HepG2 (cell line): Measurements from ENCODE around the gene IKBKE. TPM values are rescaled to one million over a fixed set of nuclear protein-coding genes. Genes with fewer than 3 reads are reported as not detected.

Source experiments
- ATAC-seq: fragments of 200-7000 bp; cut with Tn5 transposase; 3 replicates; pipeline ENCODE4 v1.9.1; 2020; ENCODE audit warnings: mild to moderate bottlenecking, moderate library complexity
- BruUV-seq: library from RNA; stranded (reverse); fragments of 400-500 nt; replicated peaks from 2 replicates; lab custom pipeline; 2021; lab: Mats Ljungman, UMichigan
- CTCF ChIA-PET: fragments of 300-600 bp; formaldehyde crosslinking; extraction: SDS; loops from one replicate; lab custom pipeline; 2021; ENCODE audit warnings: low total read pairs, inconsistent platforms, low intra/inter-chr PET ratio; lab: Yijun Ruan, JAX
- POLR2A ChIA-PET: fragments of 350-600 bp; sonication (Branson Sonifier 250); formaldehyde crosslinking; loops from one replicate; lab custom pipeline; 2020; ENCODE audit warnings: antibody characterized with exemption, inconsistent platforms; lab: Yijun Ruan, JAX
- DNase-seq: peaks from one replicate; pipeline ENCODE4 v3.0.0-alpha.2; 2015; ENCODE audit warnings: low spot score
- FAIRE-seq: peaks from 3 replicates; lab custom pipeline; 2011; peaks lifted over from hg19 to GRCh38; lab: Jason Lieb, UNC
- H2AFZ ChIP-seq: one replicate; pipeline ENCODE4 v1.6.1; 2011; ENCODE audit warnings: low read length, inconsistent platforms
- H3K27ac ChIP-seq: fragments of 300-600 bp; 3 replicates; pipeline ENCODE4 v1.8.0; 2011; ENCODE audit warnings: mixed run types, mild to moderate bottlenecking, mixed read lengths, low read length, inconsistent platforms; ENCODE audit not compliant: insufficient read depth; ENCODE audit errors: extremely low read length
- H3K27me3 ChIP-seq, 2 experiments: fragments of 200-600 bp in 1 of 2; 2 replicates in 1 of 2; 3 replicates in 1 of 2; pipeline versions ENCODE4 v1.6.0 to v1.8.0; 2011; ENCODE audit warnings: low read length in 2 of 2, mild to moderate bottlenecking in 2 of 2, moderate library complexity in 2 of 2, inconsistent platforms in 1 of 2; ENCODE audit not compliant: insufficient read depth in 2 of 2, control insufficient read depth in 1 of 2
- H3K36me3 ChIP-seq, 2 experiments: fragments of 200-600 bp in 1 of 2; replicated peaks in 1 of 2; 2 replicates in 1 of 2; 3 replicates in 1 of 2; pipeline versions ENCODE4 v1.5.1 to v1.8.0; 2011; ENCODE audit warnings: low read length in 2 of 2, inconsistent platforms in 1 of 2; ENCODE audit not compliant: insufficient read depth in 2 of 2, control insufficient read depth in 1 of 2
- H3K4me1 ChIP-seq: 2 replicates; pipeline ENCODE4 v1.5.1; 2012; ENCODE audit warnings: low read length, inconsistent platforms; ENCODE audit not compliant: insufficient read depth
- H3K4me2 ChIP-seq: 2 replicates; pipeline ENCODE4 v1.6.0; 2011; ENCODE audit warnings: low read depth, low read length, inconsistent platforms
- H3K4me3 ChIP-seq, 3 experiments: fragments of 200-600 bp in 1 of 3; sonication (generic), shearing (Covaris generic) in 1 of 3; replicated peaks in 1 of 3; 2 replicates each; pipeline ENCODE4 v1.5.1; 2011 to 2016; ENCODE audit warnings: low read length in 3 of 3, inconsistent platforms in 2 of 3, low read depth in 2 of 3, mild to moderate bottlenecking in 2 of 3, control low read depth in 1 of 3, mixed read lengths in 1 of 3; ENCODE audit not compliant: insufficient read depth in 1 of 3
- H3K79me2 ChIP-seq: one replicate; pipeline ENCODE4 v1.6.1; 2011; ENCODE audit warnings: low read length, inconsistent platforms; ENCODE audit not compliant: insufficient read depth
- H3K9ac ChIP-seq: 2 replicates; pipeline ENCODE4 v1.6.0; 2011; ENCODE audit warnings: mild to moderate bottlenecking, low read depth, low read length, inconsistent platforms; ENCODE audit not compliant: insufficient read depth
- H3K9me3 ChIP-seq: 2 replicates; pipeline ENCODE4 v1.5.1; 2012; ENCODE audit warnings: mild to moderate bottlenecking, low read length
- H4K20me1 ChIP-seq: 2 replicates; pipeline ENCODE4 v1.6.0; 2011; ENCODE audit warnings: inconsistent platforms, mild to moderate bottlenecking, low read length, moderate library complexity; ENCODE audit not compliant: insufficient read depth
- ATM ChIP-seq: fragments of 450-650 bp; IDR thresholded peaks from 2 replicates; pipeline ENCODE4 v1.7.1; 2017; ENCODE audit warnings: mild to moderate bottlenecking, borderline replicate concordance
- CBX2 ChIP-seq, 2 experiments: fragments of 200-600 bp in 1 of 2; sonication (generic); formaldehyde crosslinking in 1 of 2; IDR thresholded peaks; 2 replicates each; pipeline versions ENCODE4 v1.7.0 to v1.8.1; 2018 to 2022; ENCODE audit warnings: low read depth in 2 of 2, low read length in 1 of 2, mild to moderate bottlenecking in 1 of 2, missing genetic modification reagents in 1 of 2
- ESRRA ChIP-seq: sonication (generic); formaldehyde crosslinking; IDR thresholded peaks from 2 replicates; pipeline ENCODE4 v1.5.1; 2020; ENCODE audit warnings: mild to moderate bottlenecking, low read depth, missing genetic modification reagents
- EZH2 ChIP-seq: conservative IDR thresholded peaks from 2 replicates; pipeline ENCODE4 v1.6.1; 2012; ENCODE audit warnings: mild to moderate bottlenecking, low read depth, low read length, moderate library complexity
- KDM4B ChIP-seq: sonication (generic); formaldehyde crosslinking; IDR thresholded peaks from 2 replicates; pipeline ENCODE4 v1.4.0; 2020; ENCODE audit warnings: missing genetic modification reagents
- KDM5B ChIP-seq: sonication (generic); formaldehyde crosslinking; IDR thresholded peaks from 2 replicates; pipeline ENCODE4 v1.4.0; 2020; ENCODE audit warnings: missing genetic modification reagents, mild to moderate bottlenecking, borderline replicate concordance
- NKX3-1 ChIP-seq: sonication (generic); formaldehyde crosslinking; IDR thresholded peaks from 2 replicates; pipeline ENCODE4 v1.5.0; 2020; ENCODE audit warnings: missing genetic modification reagents
- SAP130 ChIP-seq: IDR thresholded peaks from 2 replicates; pipeline ENCODE4 v1.6.1; 2016; ENCODE audit warnings: low read depth
- TARDBP ChIP-seq: sonication (generic); formaldehyde crosslinking; IDR thresholded peaks from 2 replicates; pipeline ENCODE4 v1.8.0; 2022; ENCODE audit warnings: mild to moderate bottlenecking, missing genetic modification reagents
- ZBTB3 ChIP-seq: sonication (generic); formaldehyde crosslinking; IDR thresholded peaks from 2 replicates; pipeline ENCODE4 v1.4.0; 2020; ENCODE audit warnings: low read depth, mild to moderate bottlenecking, moderate library complexity, missing genetic modification reagents, borderline replicate concordance
- ZNF317 ChIP-seq: sonication (generic); formaldehyde crosslinking; IDR thresholded peaks from 2 replicates; pipeline ENCODE4 v1.5.0; 2020; ENCODE audit warnings: mild to moderate bottlenecking, missing genetic modification reagents
- ZNF318 ChIP-seq: sonication (generic); formaldehyde crosslinking; IDR thresholded peaks from 2 replicates; pipeline ENCODE4 v1.4.0; 2020; ENCODE audit warnings: mild to moderate bottlenecking, missing genetic modification reagents
- ZNF350 ChIP-seq: sonication (generic); formaldehyde crosslinking; IDR thresholded peaks from 2 replicates; pipeline ENCODE4 v1.4.0; 2020; ENCODE audit warnings: mild to moderate bottlenecking, low read depth, missing genetic modification reagents, borderline replicate concordance
- ZNF710 ChIP-seq: sonication (generic); formaldehyde crosslinking; IDR thresholded peaks from 2 replicates; pipeline ENCODE4 v1.5.0; 2020; ENCODE audit warnings: mild to moderate bottlenecking, missing genetic modification reagents, borderline replicate concordance
- ZNF772 ChIP-seq: sonication (generic); formaldehyde crosslinking; IDR thresholded peaks from 2 replicates; pipeline ENCODE4 v1.5.0; 2020; ENCODE audit warnings: mild to moderate bottlenecking, missing genetic modification reagents
- WGBS: methylation state at CpG from one replicate; pipeline ENCODE4 v1.1.6; 2017; ENCODE audit warnings: low lambda C conversion rate; 5-methylcytosine and 5-hydroxymethylcytosine counted together
- in situ Hi-C: cut with HindIII; loops from 2 replicates; pipeline ENCODE4 v1.10.0; 2017; ENCODE audit warnings: low pct_unique_long_range_greater_than_20kb; ENCODE audit not compliant: extremely low pct_ligation_motif_present
- intact Hi-C: fragments of 100-400 bp; cut with micrococcal nuclease; formaldehyde crosslinking; loops from one replicate; pipeline ENCODE4 v1.10.0; 2022; ENCODE audit not compliant: unreplicated experiment
- polyA plus RNA-seq, 8 experiments: library from polyadenylated mRNA; depleted of rRNA in 3 of 8; stranded (reverse) in 7 of 8; unstranded in 1 of 8; fragments of >200 nt; fragmentation: Illumina TruSeq in 4 of 8; extraction: Trizol in 4 of 8; gene quantifications; 2 replicates each; pipeline versions ENCODE4 v1.2.1 to v1.2.3, GENCODE V29; 2011 to 2016; ENCODE audit warnings: low read depth in 4 of 8, missing spikeins in 1 of 8, mixed read lengths in 1 of 8; ENCODE audit not compliant: insufficient read depth in 1 of 8
- total RNA-seq, 5 experiments: library from RNA; depleted of rRNA; stranded (reverse); fragments of >200 nt; fragmentation: Illumina TruSeq; extraction: Trizol; gene quantifications; 2 replicates each; pipeline ENCODE4 v1.2.3, GENCODE V29; 2016; ENCODE audit warnings: low read depth in 1 of 5

Gene IKBKE
- total and polyA plus RNA-seq, 2 of the 13 experiments (the other 11 are each of a cell fraction or from before 2014, with no cell fraction given) = 4.5 to 5.8 TPM

GRCh38 chr1:206448471-206448870 lies 21.8 kb upstream of the IKBKE start:
- H3K4me2 ChIP-seq = no peak overlapping the region
- DNase-seq (no peak), ATAC-seq (no peak), FAIRE-seq (no peak)
- H4K20me1 ChIP-seq = no peaks in the 10 kb centered on the region
- H3K9me3 ChIP-seq = no peaks in the 10 kb centered on the region
- CTCF ChIA-PET = no interaction called here
- H3K27me3 ChIP-seq = no peaks in the 10 kb centered on the region
- no peak overlapping the region for H3K9ac ChIP-seq
- POLR2A ChIA-PET = no interaction called here
- intact Hi-C loops = no loop called here
- in situ Hi-C loops = no loop called here
- H3K27ac ChIP-seq = no peak overlapping the region
- peaks cover 17% of the 10 kb centered on the region for H3K4me1 ChIP-seq
- H3K4me3 ChIP-seq = no peak overlapping the region
- 89% methylated on average over 4 of the region's 4 CpGs for WGBS
- H3K79me2 ChIP-seq = no peaks in the 10 kb centered on the region
- H2AFZ ChIP-seq = no peak overlapping the region
- BruUV-seq = no TSS peak
- H3K36me3 ChIP-seq = peaks cover 15 to 71% of the 10 kb centered on the region in 2 experiments; a peak in 4 of 5 replicates
- no peak for TF ChIP-seq ZNF772 (CRISPR knock-in tag)
- no peak for TF ChIP-seq ZBTB3 (CRISPR knock-in tag)
- TF ChIP-seq SAP130 = no peak
- no peak for TF ChIP-seq NKX3-1 (CRISPR knock-in tag)
- no peak for TF ChIP-seq ZNF317 (CRISPR knock-in tag)
- no peak for TF ChIP-seq KDM4B (CRISPR knock-in tag)
- TF ChIP-seq EZH2 = no peak
- no peak for TF ChIP-seq KDM5B (CRISPR knock-in tag)
- no peak for TF ChIP-seq CBX2 (IDR thresholded peaks at IDR 0.05; ENCODE audit: low read depth, low read length)
- TF ChIP-seq CBX2 (CRISPR knock-in tag; IDR thresholded peaks at IDR 0.05; ENCODE audit: low read depth) = no peak
- TF ChIP-seq ESRRA (CRISPR knock-in tag) = no peak
- TF ChIP-seq TARDBP (CRISPR knock-in tag) = no peak
- no peak for TF ChIP-seq ATM
- TF ChIP-seq ZNF350 = no peak
- TF ChIP-seq ZNF318 (CRISPR knock-in tag) = no peak
- no peak for TF ChIP-seq ZNF710 (CRISPR knock-in tag)
